NCI-H146 treated with DMSO at 0.1 percent for 48 hours (cell line): ENCODE data around the gene WWP2.

Source experiments
- DNase-seq: peaks from one replicate; lab custom pipeline; 2025; ENCODE audit not compliant: unreplicated experiment; lab: John Stamatoyannopoulos, UW

Gene WWP2

DNA sequence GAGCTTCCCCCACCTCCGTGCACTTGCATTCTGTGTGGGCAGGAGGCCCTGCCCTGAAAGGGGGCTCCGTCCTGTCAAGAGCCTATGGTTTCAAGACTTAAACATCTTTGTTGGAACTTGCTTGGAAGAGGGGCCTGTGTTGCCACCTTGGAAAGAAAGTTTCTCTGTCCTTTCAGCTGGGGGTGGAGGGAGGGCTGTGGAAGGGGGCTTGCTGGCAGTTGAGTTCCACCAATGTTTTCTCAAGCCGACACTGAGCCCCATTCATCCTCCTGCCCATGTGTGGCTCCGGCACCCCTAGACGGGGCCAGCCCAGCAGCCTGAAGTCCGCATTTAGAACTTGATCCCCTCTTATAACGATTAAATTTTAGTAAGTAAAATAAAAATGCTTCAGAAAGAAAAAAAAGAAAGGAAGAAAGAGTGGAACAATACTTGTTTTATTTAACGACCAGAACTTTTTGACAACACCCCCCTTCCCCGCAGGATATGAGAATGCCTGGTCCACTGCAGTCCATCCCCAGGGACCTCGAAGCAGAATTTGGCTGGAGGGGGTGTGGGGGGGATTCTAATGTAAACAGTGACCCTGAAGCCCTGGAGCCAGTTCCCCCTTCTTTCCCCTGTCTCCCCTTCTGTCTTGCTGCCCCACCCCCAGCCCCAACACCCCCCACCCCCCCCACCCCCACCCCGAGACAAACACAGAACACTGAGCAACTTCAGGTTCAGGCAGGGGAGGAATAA lies 162.1 kb downstream of the WWP2 start:
- DNase-seq = no peak

DNA sequence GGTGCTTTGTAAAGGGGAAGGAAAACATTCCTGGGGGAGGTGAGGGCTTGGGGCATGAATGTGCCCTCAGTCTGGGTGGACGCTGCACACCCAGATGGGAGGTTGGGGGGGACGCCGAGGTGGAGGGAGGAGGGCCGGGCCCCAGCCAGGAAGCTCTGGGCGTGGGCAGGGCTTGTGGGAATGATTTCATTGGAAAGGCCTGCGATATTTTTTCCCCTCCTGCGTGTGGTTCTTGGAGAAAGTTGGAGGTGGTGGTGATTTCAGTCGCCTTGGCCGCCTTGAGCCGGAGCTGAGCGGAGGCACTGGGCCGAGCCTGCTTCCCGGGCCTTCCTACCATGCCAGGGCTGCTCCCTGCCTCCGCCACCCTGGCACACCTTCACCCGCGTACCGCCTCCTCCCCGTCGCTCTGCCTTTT lies 162.7 kb downstream of the WWP2 start:
- no peak for DNase-seq

- no peak for DNase-seq
Measured at GRCh38 chr16:69925311-69925710, 163.2 kb downstream of the WWP2 start.

DNA sequence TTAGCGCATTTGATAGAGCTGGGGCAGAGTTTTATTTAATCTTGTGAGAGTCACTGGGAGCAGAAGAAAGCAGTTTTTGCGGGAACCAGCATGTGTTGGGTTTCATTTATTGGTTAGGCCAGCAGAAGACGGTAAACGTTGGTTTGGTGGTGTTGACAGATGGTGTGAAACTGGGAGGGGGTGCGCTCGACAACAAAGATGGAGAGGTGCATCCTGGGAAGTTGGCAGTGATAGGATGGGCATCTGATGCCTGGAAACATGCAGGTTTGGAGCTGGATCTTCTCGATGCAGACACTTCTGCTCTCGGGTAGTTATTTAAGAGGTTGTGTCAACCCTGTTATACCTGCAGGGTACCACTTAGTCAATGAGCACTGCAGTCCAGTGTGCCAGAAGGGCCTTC lies 164.1 kb downstream of the WWP2 start:
- no peak for DNase-seq

DNA sequence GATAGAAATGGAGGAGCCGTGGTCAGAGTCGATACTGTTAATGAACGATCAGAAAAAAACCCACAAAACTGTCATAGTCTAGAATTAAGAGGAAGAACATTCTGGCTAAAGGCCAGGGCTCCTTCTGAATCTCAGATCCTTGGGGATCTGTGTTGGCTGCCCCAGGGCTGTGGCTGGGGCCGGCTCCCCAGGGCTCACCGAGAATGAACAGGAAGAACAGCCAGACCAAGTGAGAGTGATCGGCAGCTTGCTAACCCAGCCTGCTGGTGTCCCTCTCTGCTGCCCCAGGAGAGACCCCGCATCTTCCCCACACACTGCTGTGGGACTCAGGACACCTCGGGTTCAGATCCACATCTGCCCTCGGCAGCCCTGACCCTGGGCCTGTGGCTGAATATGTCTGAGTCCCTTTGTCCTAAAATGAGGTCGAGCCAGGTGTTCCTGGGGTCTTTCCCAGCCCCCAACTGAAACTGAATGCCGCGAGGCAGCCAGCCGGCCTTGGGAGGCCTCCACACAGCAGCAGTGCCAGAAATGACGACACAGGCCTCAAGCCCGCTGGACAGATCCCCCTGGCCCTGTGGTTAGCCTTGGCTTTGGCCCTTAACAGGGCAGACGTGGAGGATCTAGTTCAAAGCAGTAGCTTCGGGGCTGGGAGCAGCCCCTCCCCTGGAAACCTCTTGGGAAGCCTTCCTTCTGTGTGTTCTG lies 165.1 kb downstream of the WWP2 start:
- DNase-seq = no peak

GRCh38 chr16:69928856-69929400 lies 166.8 kb downstream of the WWP2 start:
- DNase-seq = no peak

DNA sequence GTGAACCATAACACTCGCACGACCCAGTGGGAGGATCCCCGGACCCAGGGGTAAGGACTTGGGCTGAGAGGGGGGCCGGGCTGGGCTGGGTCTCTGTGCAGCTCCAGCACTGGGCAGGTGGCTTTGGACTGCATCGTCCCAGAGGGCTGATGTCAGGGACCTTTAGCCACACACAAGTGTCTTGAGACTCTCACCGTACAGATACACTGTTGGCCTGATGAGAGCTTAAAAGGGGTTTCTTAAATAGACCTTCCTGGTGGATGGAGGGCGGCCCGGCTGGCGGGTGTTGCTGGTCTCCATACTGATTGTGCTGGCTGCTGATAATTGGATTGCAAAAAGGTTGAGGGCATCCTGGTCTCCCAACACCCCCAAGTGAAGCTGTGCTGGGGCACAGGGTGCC lies 167.3 kb downstream of the WWP2 start:
- no peak for DNase-seq

GRCh38 chr16:69930117-69930776 lies 168.1 kb downstream of the WWP2 start:
- DNase-seq = peak; percentile 4

GRCh38 chr16:69931631-69932030 lies 169.5 kb downstream of the WWP2 start:
- DNase-seq = no peak

- no peak for DNase-seq
Measured at GRCh38 chr16:69932228-69932627, 170.1 kb downstream of the WWP2 start.

GRCh38 chr16:69932691-69933392 lies 170.7 kb downstream of the WWP2 start:
- DNase-seq = no peak

DNA sequence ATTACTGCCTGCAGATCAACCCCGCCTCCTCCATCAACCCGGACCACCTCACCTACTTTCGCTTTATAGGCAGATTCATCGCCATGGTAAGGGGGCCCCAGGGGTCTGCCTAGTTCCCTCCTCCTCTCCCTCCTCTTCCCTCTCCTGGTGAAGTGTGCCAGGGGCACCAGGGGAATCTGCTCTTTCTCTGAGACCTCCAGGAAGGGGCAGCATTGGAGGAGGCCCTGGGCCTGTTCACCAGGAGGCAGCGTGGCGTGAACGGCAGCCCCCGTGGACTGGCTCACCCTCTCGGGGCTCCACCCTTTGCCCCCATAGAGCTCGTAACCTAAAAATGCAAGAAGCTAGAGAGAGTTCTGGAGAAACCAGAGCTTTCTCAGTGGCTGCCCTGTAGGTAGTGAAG lies 171.9 kb downstream of the WWP2 start:
- DNase-seq = no peak

DNA sequence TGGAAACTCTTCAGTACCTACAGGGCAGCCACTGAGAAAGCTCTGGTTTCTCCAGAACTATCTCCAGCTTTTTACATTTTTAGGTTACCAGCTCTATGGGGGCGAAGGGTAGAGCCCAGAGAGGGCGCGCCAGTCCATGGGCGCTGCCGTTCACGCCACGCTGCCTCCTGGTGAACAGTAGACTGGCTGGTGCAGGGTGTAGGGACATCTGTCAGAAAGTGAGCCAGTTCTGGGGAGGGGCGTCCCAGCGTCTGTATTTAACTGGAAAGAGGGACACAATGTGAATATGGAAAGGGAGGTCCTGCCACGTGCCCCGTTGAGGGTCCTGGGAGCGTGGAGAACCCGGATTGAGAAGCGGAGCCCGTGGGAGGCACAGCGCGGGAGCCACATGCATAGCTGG lies 172.6 kb downstream of the WWP2 start:
- DNase-seq = no peak

GRCh38 chr16:69935278-69935711 lies 173.2 kb downstream of the WWP2 start:
- no peak for DNase-seq

GRCh38 chr16:69935740-69936139 lies 173.6 kb downstream of the WWP2 start:
- DNase-seq = no peak

DNA sequence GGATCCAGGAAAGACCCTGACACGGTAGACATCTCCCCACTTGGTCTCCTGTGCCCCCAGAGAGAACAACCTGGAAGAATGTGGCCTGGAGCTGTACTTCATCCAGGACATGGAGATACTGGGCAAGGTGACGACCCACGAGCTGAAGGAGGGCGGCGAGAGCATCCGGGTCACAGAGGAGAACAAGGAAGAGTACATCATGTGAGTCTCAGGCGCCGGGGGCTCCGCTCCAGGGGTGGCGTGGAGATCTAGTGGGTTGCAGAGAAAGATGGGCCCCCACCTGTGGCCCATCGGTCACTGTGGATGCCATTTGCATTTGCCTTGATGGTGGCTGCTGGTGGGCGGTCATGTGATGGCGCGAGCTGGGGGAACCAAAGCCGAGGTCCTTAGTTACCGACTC lies 174.1 kb downstream of the WWP2 start:
- DNase-seq = no peak

DNA sequence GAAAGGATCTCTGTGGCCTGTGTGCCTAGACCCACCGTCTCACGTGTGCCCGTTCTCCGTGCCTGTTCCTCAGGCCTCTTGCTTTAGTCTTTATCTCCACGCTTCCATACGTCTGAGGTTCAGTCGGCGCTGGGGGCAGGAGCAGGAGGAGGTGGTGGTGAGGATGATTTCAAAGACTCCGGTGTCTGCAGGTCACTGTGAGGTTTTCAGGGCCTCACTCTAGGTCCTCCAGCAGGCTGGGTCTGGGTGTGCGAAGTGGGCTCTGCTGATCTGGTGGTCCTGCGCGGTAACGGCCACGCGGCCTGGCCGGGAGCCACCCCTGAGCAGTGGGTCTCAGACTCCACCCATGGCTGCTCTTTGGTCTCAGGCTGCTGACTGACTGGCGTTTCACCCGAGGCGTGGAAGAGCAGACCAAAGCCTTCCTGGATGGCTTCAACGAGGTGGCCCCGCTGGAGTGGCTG lies 174.6 kb downstream of the WWP2 start:
- DNase-seq = no peak

DNA sequence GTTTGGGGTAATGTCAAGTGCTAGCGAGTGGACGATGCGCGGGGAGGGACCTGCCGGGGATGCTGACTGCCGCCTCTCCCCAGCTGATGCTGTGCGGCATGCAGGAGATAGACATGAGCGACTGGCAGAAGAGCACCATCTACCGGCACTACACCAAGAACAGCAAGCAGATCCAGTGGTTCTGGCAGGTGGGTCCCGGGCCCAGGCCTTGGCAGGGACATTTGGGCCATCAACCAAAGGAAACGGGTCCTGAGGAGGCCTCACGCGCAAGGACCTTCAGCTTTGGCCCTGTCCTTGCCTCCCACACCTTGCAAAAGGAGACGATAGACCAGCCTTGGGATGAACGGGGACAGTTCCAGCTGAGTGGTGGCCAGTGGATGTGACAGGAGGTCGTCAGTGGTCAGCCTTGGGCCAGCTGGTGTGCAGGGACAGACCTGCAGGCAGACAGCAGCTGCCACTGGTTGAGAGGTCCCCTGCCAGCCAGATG lies 175.4 kb downstream of the WWP2 start:
- no peak for DNase-seq

- DNase-seq = no peak
Measured at GRCh38 chr16:69938981-69939820, 177.1 kb downstream of the WWP2 start.
